DMS114 treated with DMSO at 0.1 percent for 48 hours (cell line): Measurements from ENCODE around the gene EGR1.
"Not testable (repeated sequence)": the region's sequence is repeated elsewhere in the genome, so short reads cannot be mapped to it uniquely, and the experiment has no call there.

Experiments
- DNase-seq: peaks from one replicate; lab custom pipeline; 2025; ENCODE audit not compliant: unreplicated experiment; lab: John Stamatoyannopoulos, UW

EGR1 gene

DNA sequence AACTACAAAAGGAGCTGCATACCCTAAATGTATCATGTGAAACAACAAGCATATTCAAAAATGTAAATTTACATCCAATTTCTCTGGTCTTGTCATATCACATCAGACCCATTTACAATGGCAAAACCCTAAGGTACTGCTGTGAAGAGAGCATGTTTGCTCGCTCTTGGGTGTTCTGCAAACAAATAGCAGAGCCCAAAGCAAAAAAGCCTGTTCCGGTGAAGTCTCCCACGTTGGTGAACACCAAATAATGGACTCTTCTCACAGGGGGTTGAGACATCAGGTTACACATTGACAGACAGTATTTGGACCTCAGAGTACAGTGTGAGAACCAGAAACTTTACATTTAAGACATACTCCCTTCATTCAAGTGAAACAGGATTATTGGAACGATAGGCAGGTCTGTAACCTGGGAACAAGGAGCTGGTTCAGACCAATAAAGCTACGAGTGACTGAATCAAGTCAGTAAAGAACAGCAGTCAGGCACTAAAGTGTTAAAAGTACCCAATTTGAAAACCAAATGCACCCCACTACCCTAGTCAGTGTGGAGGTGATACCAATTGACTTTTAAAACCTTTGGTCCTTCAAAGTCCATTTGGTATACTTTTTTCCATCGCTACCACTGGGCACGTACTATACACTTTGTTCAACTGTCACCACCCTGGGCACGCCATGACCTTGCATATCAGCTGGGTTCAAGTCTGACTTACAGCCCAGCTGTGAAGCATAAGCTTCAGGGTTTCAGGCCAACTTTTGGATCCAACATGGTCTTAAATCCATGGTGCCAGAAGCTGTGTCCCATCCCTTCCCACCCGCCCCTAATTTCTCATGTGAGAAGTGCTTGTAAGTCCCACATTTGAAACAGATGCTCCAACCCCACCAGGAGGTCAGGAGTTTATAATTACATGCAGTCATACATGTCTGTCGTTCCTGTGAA lies 41.4 kb downstream of the EGR1 start:
- DNase-seq, result no peak

DNA sequence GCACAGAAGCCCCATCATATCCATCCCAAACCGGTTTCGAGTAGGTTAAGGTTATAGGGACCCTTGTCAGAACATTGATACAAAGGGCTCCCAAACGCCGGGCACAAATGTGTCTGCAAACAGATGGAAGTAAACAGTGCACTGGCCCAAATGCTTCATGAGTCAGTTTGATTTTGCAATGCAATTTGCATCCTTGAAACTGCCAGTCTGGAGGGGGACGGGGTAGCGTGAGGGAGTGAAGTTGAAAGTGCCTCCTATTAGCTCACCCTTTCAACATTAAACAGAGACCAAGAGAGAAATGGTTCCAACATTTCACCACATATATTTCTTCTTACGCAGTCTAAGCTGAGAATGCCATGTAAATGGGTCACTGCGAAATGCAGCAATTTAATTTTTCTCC lies 42.2 kb downstream of the EGR1 start:
- DNase-seq, result not testable (repeated sequence)

GRCh38 chr5:138508958-138509357 lies 43.7 kb downstream of the EGR1 start:
- DNase-seq, result no peak

GRCh38 chr5:138514021-138514420 lies 48.7 kb downstream of the EGR1 start:
- no peak for DNase-seq

DNA sequence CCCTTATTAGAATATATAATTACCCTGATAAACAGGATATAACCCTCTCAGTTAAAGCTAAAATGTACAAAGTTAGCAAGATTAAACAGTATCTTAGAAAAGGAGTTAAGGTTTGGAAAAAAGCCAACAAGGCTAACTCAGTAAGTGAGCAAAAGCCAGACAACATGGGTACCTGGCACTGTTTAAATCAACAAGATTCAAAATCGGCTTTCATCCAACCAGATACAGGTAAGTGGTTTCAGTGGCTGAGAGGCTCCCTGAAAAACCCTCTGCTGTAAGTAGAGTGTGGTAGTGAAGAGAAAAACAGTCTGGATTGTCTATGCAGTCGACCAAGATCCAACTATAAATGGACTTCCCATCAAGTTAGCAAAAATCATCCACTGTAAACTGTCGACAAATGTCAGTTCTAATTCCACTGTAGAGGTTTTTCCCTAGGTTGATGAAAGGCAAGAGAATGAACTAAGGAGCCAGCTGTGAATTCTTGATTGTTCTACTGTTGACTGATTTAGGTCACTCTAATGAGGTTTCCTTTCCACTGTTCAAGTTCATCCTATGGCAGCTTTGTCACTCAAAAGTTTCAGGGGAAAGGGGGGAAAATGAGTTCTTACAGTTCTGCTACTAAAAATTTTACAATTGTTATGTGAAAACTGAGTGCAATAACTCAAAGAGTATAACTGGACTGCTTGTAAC lies 50.4 kb downstream of the EGR1 start:
- DNase-seq, result no peak

DNA sequence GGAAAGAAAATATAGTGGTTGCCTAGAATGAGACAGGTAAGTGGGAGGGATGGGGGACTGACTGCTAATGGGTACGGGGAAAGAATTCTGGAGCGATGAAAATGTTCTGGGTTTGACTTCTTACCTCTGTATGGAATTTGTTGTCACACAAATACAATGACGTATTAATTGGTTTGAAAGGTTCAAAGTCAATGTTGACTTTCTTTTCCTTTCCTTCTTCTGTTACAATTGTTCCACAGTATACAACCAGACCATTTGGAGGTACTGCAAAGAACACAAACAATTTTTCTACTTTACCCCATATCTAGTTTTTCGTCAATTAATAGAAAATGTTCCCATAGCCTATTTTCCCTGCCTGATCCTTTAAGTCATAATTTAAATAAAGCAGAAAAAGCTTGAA lies 52.2 kb downstream of the EGR1 start:
- no peak for DNase-seq
